Measurements from ENCODE around the gene CFAP69.

DNA sequence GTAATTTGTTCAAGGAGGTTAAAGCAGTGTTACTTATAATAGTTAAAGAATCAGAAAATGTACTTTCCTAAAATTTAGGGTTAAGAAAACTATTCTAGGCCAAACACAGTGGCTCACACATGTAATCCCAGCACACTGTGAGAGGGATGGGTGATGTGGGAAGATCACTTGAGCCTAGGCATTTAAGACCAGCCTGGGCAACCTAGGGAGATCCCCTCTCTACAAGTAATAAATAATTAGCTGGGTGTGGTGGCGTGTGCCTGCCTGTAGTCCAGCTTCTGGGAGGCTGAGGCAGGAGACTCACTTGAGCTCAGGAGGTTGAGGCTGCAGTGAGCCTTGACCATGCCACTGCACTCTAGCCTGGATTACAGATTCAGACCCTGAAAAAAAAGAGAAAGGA lies 37.0 kb upstream of the CFAP69 start:
- TF ChIP-seq CTCF (IDR thresholded peaks at IDR 0.05): no peak
- no peak for TF ChIP-seq POLR2A (IDR thresholded peaks at IDR 0.05)
